Effector memory CD4-positive, alpha-beta T cell (primary cell): ENCODE results near the gene LRCH1.

Source experiments
- DNase-seq, 3 donors: peaks; one replicate each; pipeline ENCODE4 v3.0.0-alpha.2; 2020
- H3K27ac ChIP-seq: 2 replicates; pipeline ENCODE4 v1.7.0; 2013; ENCODE audit warnings: mild to moderate bottlenecking, low read length, moderate library complexity; ENCODE audit not compliant: insufficient read depth, poor library complexity, severe bottlenecking
- H3K27me3 ChIP-seq: replicated peaks from 2 replicates; pipeline ENCODE4 v1.7.0; 2013; ENCODE audit warnings: mild to moderate bottlenecking, low read length; ENCODE audit not compliant: insufficient read depth, control insufficient read depth, poor library complexity, severe bottlenecking
- H3K36me3 ChIP-seq: 2 replicates; pipeline ENCODE4 v1.7.0; 2013; ENCODE audit warnings: mild to moderate bottlenecking, low read length, moderate library complexity; ENCODE audit not compliant: control insufficient read depth, insufficient read depth
- H3K4me1 ChIP-seq: 2 replicates; pipeline ENCODE4 v1.7.0; 2013; ENCODE audit warnings: low read length, mild to moderate bottlenecking; ENCODE audit not compliant: control insufficient read depth, insufficient read depth, poor library complexity, severe bottlenecking
- H3K4me3 ChIP-seq: 2 replicates; pipeline ENCODE4 v1.7.0; 2013; ENCODE audit warnings: low read length, low read depth, mild to moderate bottlenecking; ENCODE audit not compliant: insufficient read depth, poor library complexity, severe bottlenecking
- H3K9me3 ChIP-seq: 2 replicates; pipeline ENCODE4 v1.7.0; 2013; ENCODE audit warnings: mild to moderate bottlenecking, low read length, moderate library complexity; ENCODE audit not compliant: control insufficient read depth

The LRCH1 gene

GRCh38 chr13:46773541-46773940, 220.6 kb downstream of the LRCH1 start:
- Histone ChIP-seq H3K4me3 (no peak overlapping the region), H3K27ac (no peak overlapping the region), H3K4me1 (no peaks in the 10 kb centered on the region), H3K27me3 (no peaks in the 10 kb centered on the region), H3K36me3 (peaks cover 45% of the 10 kb centered on the region), H3K9me3 (no peaks in the 10 kb centered on the region)
- no peak for DNase-seq

GRCh38 chr13:46775385-46776107, 222.6 kb downstream of the LRCH1 start:
- H3K27ac ChIP-seq, result no peak overlapping the region
- H3K36me3 ChIP-seq, result peaks cover 60% of the 10 kb centered on the region
- no peaks in the 10 kb centered on the region for H3K9me3 ChIP-seq
- DNase-seq, result no peak
- no peak overlapping the region for H3K4me3 ChIP-seq
- no peaks in the 10 kb centered on the region for H3K27me3 ChIP-seq
- H3K4me1 ChIP-seq, result no peaks in the 10 kb centered on the region

- H3K4me3 ChIP-seq, result no peak overlapping the region
- H3K4me1 ChIP-seq, result no peaks in the 10 kb centered on the region
- H3K27me3 ChIP-seq, result no peaks in the 10 kb centered on the region
- peaks cover 57% of the 10 kb centered on the region for H3K36me3 ChIP-seq
- no peak overlapping the region for H3K27ac ChIP-seq
- H3K9me3 ChIP-seq, result no peaks in the 10 kb centered on the region
- DNase-seq, result no peak
Measured at GRCh38 chr13:46778095-46778494, 225.1 kb downstream of the LRCH1 start.

- no peaks in the 10 kb centered on the region for H3K4me1 ChIP-seq
- peaks cover 59% of the 10 kb centered on the region for H3K36me3 ChIP-seq
- no peaks in the 10 kb centered on the region for H3K9me3 ChIP-seq
- H3K27me3 ChIP-seq, result no peaks in the 10 kb centered on the region
- no peak for DNase-seq
- H3K4me3 ChIP-seq, result no peak overlapping the region
- H3K27ac ChIP-seq, result no peak overlapping the region
Measured at GRCh38 chr13:46778890-46779289, 225.9 kb downstream of the LRCH1 start.

- Histone ChIP-seq H3K4me1 (no peaks in the 10 kb centered on the region), H3K36me3 (peaks cover 67% of the 10 kb centered on the region), H3K27me3 (no peaks in the 10 kb centered on the region), H3K27ac (no peak overlapping the region), H3K9me3 (no peaks in the 10 kb centered on the region), H3K4me3 (no peak overlapping the region)
- DNase-seq, result no peak
Measured at GRCh38 chr13:46782066-46782465, 229.1 kb downstream of the LRCH1 start.

GRCh38 chr13:46782691-46783090, 229.7 kb downstream of the LRCH1 start:
- H3K4me1 ChIP-seq, result no peaks in the 10 kb centered on the region
- H3K4me3 ChIP-seq, result no peak overlapping the region
- no peak overlapping the region for H3K27ac ChIP-seq
- H3K27me3 ChIP-seq, result no peaks in the 10 kb centered on the region
- H3K9me3 ChIP-seq, result no peaks in the 10 kb centered on the region
- H3K36me3 ChIP-seq, result peaks cover 69% of the 10 kb centered on the region
- DNase-seq, result no peak

- DNase-seq, result no peak
- Histone ChIP-seq H3K9me3 (no peaks in the 10 kb centered on the region), H3K36me3 (peaks cover 69% of the 10 kb centered on the region), H3K4me1 (no peaks in the 10 kb centered on the region), H3K27ac (no peak overlapping the region), H3K4me3 (no peak overlapping the region), H3K27me3 (no peaks in the 10 kb centered on the region)
Measured at GRCh38 chr13:46783504-46783903, 230.5 kb downstream of the LRCH1 start.

- peak overlapping the region; percentile 85 for H3K4me3 ChIP-seq
- DNase-seq, result no peak
Measured at GRCh38 chr13:46795321-46795720, 242.4 kb downstream of the LRCH1 start.

GRCh38 chr13:46796129-46796514, 243.2 kb downstream of the LRCH1 start:
- no peak for DNase-seq
- Histone ChIP-seq H3K27ac (no peak overlapping the region), H3K4me3 (peak overlapping the region; percentile 85), H3K36me3 (no peaks in the 10 kb centered on the region), H3K4me1 (peaks cover 14% of the 10 kb centered on the region), H3K27me3 (no peaks in the 10 kb centered on the region), H3K9me3 (no peaks in the 10 kb centered on the region)

More at GRCh38 chr13:46795321-46795720, 242.4 kb downstream of the LRCH1 start:
- H3K27ac ChIP-seq, result no peak overlapping the region
- H3K4me1 ChIP-seq, result peaks cover 14% of the 10 kb centered on the region
- no peaks in the 10 kb centered on the region for H3K27me3 ChIP-seq
- H3K36me3 ChIP-seq, result no peaks in the 10 kb centered on the region
- no peaks in the 10 kb centered on the region for H3K9me3 ChIP-seq

- no peaks in the 10 kb centered on the region for H3K27me3 ChIP-seq
- H3K4me3 ChIP-seq, result peak within 1 kb of the TSS; percentile 85
Measured at GRCh38 chr13:46796515-46797474, 243.8 kb downstream of the LRCH1 start, which contains the start of gene ESD. Gene ESD, minus strand, starts transcription at chr13:46797161. Its CDS starts 5,748 bp downstream, at chr13:46791413.

More at GRCh38 chr13:46796515-46797474, 243.8 kb downstream of the LRCH1 start, which contains the start of gene ESD:
- no peaks in the 10 kb centered on the region for H3K36me3 ChIP-seq
- peaks cover 14% of the 10 kb centered on the region for H3K4me1 ChIP-seq
- peak; percentile 74 to 82 (median 77) for DNase-seq
- no peaks in the 10 kb centered on the region for H3K9me3 ChIP-seq
- peak within 1 kb of the TSS; percentile 74 for H3K27ac ChIP-seq
